Stomach smooth muscle (tissue), 2 donors: Measurements from ENCODE around the gene LAYN.
A peak's percentile ranks its signal among the peaks of the same experiment; 100 is the strongest.

ENCODE experiments used
- H3K27ac ChIP-seq: one replicate; pipeline ENCODE4 v1.7.0; 2013; ENCODE audit warnings: mild to moderate bottlenecking, low read length, inconsistent platforms
- H3K27me3 ChIP-seq, 2 donors: one replicate each; pipeline ENCODE4 v1.7.0; 2013; ENCODE audit warnings: low read length in 2 of 2; ENCODE audit not compliant: insufficient read depth in 2 of 2, control insufficient read depth in 1 of 2
- H3K36me3 ChIP-seq, 2 donors: one replicate each; pipeline ENCODE4 v1.7.0; 2013; ENCODE audit warnings: low read length in 2 of 2; ENCODE audit not compliant: control insufficient read depth in 2 of 2, insufficient read depth in 2 of 2
- H3K4me1 ChIP-seq: one replicate; pipeline ENCODE4 v1.7.0; 2013; ENCODE audit warnings: low read length; ENCODE audit not compliant: control insufficient read depth, insufficient read depth
- H3K4me3 ChIP-seq, 2 donors: one replicate each; pipeline ENCODE4 v1.7.0; 2013; ENCODE audit warnings: low read length in 2 of 2
- H3K9ac ChIP-seq, 2 donors: one replicate each; pipeline ENCODE4 v1.7.0; 2013; ENCODE audit warnings: low read length in 2 of 2, mild to moderate bottlenecking in 1 of 2
- H3K9me3 ChIP-seq, 2 donors: one replicate each; pipeline ENCODE4 v1.7.0; 2013; ENCODE audit warnings: low read length in 2 of 2; ENCODE audit not compliant: control insufficient read depth in 2 of 2
- donor health status: healthy.
- donor health status: Pancreatic carcinoma.

The LAYN gene

GRCh38 chr11:111548525-111548924, 8.0 kb downstream of the LAYN start:
- no peaks in the 10 kb centered on the region for H3K9me3 ChIP-seq
- peaks cover 19 to 47% of the 10 kb centered on the region in 2 donors for H3K36me3 ChIP-seq
- H3K27me3 ChIP-seq: no peaks in the 10 kb centered on the region
- no peak overlapping the region for H3K27ac ChIP-seq
- no peak overlapping the region for H3K4me3 ChIP-seq
- H3K9ac ChIP-seq: no peak overlapping the region
- H3K4me1 ChIP-seq: no peaks in the 10 kb centered on the region

DNA sequence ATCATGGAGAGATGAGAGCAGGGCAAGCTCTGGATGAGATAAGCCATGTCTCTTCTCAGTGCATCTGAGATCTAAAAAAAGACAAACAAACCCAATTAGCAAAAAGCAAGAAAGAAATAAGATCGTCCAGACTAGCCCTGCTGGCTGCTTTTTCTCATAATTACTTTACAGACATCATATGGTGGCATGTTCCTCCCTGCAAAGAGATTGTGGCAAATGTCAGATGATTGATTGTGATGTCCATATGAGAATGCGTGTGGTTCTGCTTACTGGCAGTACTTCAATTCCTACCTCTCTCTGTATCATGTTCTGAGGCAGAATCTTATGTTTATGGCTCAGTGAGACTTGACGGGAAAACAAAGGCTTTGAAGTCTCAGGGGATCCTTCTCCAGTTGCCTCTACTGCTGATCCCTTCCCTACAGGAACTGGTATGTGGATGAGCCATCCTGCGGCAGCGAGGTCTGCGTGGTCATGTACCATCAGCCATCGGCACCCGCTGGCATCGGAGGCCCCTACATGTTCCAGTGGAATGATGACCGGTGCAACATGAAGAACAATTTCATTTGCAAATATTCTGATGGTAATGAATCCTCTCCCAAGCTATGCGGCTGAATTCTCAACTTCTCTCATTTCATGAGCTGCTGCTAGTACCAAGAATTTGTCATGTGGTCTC, 8.8 kb downstream of the LAYN start:
- H3K27me3 ChIP-seq: no peaks in the 10 kb centered on the region
- H3K4me1 ChIP-seq: no peaks in the 10 kb centered on the region
- no peaks in the 10 kb centered on the region for H3K9me3 ChIP-seq
- peaks cover 19 to 43% of the 10 kb centered on the region in 2 donors for H3K36me3 ChIP-seq
- H3K9ac ChIP-seq: no peak overlapping the region
- no peak overlapping the region for H3K27ac ChIP-seq
- H3K4me3 ChIP-seq: no peak overlapping the region

GRCh38 chr11:111549869-111550203, 9.3 kb downstream of the LAYN start:
- Histone ChIP-seq H3K27ac (no peak overlapping the region), H3K4me1 (no peaks in the 10 kb centered on the region), H3K4me3 (no peak overlapping the region), H3K9me3 (no peaks in the 10 kb centered on the region), H3K9ac (no peak overlapping the region), H3K27me3 (no peaks in the 10 kb centered on the region), H3K36me3 (peaks cover 19 to 41% of the 10 kb centered on the region in 2 donors)

DNA sequence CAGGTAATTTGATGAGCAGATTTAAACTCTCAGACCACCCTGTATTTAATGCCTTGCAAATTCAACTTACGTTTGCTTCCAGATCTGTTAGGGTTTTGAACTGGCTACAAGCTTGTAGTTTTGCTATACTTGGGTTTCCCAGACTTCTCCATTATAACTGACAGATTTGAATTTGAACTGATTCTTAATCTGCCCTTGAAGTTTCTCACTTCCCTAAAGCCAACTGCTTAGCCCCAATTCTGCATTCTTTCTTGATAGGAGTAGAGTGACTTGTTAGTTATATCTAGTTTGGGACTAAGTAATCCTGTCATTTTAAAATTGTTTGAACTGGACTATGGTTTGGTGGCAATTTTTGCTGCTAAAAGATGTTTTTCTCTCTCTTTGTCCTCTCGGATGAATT, 9.7 kb downstream of the LAYN start:
- no peaks in the 10 kb centered on the region for H3K4me1 ChIP-seq
- no peak overlapping the region for H3K9ac ChIP-seq
- peaks cover 16 to 38% of the 10 kb centered on the region in 2 donors for H3K36me3 ChIP-seq
- no peak overlapping the region for H3K4me3 ChIP-seq
- no peaks in the 10 kb centered on the region for H3K27me3 ChIP-seq
- H3K9me3 ChIP-seq: no peaks in the 10 kb centered on the region
- no peak overlapping the region for H3K27ac ChIP-seq

- peaks cover 4 to 15% of the 10 kb centered on the region in 2 donors for H3K36me3 ChIP-seq
- H3K27me3 ChIP-seq: no peaks in the 10 kb centered on the region
- no peak overlapping the region for H3K9ac ChIP-seq
- H3K9me3 ChIP-seq: no peaks in the 10 kb centered on the region
- H3K27ac ChIP-seq: no peak overlapping the region
- no peak overlapping the region for H3K4me3 ChIP-seq
- peaks cover 8% of the 10 kb centered on the region for H3K4me1 ChIP-seq
These were observed 14.0 kb downstream of the LAYN start for GRCh38 chr11:111554532-111554931.

DNA sequence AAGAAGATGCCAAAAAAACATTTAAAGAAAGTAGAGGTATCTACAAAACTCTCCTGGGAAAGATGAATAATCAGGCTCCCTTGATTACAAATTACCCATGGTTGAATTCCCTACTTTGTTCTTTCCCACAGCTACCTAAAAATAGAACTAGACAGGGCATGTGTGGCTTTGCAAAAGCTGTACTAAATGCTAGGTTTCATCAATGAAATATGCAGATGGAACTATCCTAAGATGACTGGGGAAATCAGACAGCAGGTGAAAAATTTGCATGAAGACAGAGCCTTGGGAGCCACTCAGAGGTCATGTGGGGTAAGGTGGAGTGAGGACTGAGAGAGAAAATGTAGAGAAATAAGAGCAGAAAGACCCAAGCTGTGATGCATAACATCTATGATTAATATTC, 14.7 kb downstream of the LAYN start:
- Histone ChIP-seq H3K4me3 (no peak overlapping the region), H3K4me1 (peaks cover 8% of the 10 kb centered on the region), H3K27ac (no peak overlapping the region), H3K27me3 (no peaks in the 10 kb centered on the region), H3K36me3 (peaks cover 7 to 15% of the 10 kb centered on the region in 2 donors), H3K9ac (no peak overlapping the region), H3K9me3 (no peaks in the 10 kb centered on the region)

GRCh38 chr11:111557425-111558111, 17.0 kb downstream of the LAYN start:
- Histone ChIP-seq H3K27ac (peak overlapping the region; percentile 41), H3K9ac (peak overlapping the region in 1 of 2 donors; percentile 46), H3K27me3 (no peaks in the 10 kb centered on the region), H3K36me3 (peaks cover 7 to 20% of the 10 kb centered on the region in 2 donors), H3K4me3 (peak overlapping the region in 1 of 2 donors; percentile 10), H3K4me1 (peaks cover 8% of the 10 kb centered on the region), H3K9me3 (no peaks in the 10 kb centered on the region)

DNA sequence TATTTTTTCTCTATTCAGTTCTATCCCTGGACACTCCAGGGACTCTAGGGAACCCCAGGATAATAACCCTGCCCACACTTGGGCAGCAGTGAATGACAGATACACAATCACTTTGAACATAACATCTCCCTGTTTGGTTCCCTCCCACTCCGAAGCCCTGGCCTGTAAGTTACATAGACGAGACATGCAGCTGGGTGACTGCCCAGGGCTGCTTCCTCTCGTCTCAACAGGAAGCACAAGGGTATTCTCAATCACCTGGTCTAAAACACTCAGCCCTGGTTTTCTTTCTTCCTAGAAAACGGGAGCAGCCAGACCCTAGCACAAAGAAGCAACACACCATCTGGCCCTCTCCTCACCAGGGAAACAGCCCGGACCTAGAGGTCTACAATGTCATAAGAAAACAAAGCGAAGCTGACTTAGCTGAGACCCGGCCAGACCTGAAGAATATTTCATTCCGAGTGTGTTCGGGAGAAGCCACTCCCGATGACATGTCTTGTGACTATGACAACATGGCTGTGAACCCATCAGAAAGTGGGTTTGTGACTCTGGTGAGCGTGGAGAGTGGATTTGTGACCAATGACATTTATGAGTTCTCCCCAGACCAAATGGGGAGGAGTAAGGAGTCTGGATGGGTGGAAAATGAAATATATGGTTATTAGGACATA, 19.4 kb downstream of the LAYN start:
- Histone ChIP-seq H3K27ac (peak overlapping the region; percentile 49), H3K27me3 (no peaks in the 10 kb centered on the region), H3K4me1 (peaks cover 8% of the 10 kb centered on the region), H3K36me3 (peaks cover 7 to 24% of the 10 kb centered on the region in 2 donors), H3K9ac (no peak overlapping the region), H3K4me3 (no peak overlapping the region), H3K9me3 (no peaks in the 10 kb centered on the region)

GRCh38 chr11:111560800-111561199, 20.3 kb downstream of the LAYN start:
- Histone ChIP-seq H3K9ac (no peak overlapping the region), H3K4me1 (peaks cover 8% of the 10 kb centered on the region), H3K27me3 (no peaks in the 10 kb centered on the region), H3K4me3 (no peak overlapping the region), H3K27ac (no peak overlapping the region), H3K9me3 (no peaks in the 10 kb centered on the region), H3K36me3 (peaks cover 7 to 23% of the 10 kb centered on the region in 2 donors)

DNA sequence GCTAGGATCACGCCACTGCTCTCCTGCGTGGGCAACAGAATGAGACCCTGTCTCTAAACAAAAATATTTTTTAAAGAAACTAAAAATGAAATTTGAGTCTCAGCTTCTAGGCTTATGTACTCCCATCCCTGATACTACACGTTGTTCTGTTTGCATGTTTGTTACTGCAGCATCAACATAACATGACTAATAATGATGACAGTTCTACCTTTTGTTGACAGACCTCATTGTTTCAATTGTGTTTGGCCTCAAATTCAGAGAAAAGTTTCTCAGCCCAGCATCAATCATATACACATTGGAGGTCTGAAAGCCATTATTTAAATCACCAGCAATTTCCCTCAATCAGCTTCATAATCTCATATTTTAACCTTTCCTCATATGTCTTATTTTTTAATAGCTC, 20.8 kb downstream of the LAYN start:
- Histone ChIP-seq H3K9ac (no peak overlapping the region), H3K4me3 (no peak overlapping the region), H3K36me3 (peaks cover 7 to 18% of the 10 kb centered on the region in 2 donors), H3K27me3 (no peaks in the 10 kb centered on the region), H3K9me3 (no peaks in the 10 kb centered on the region), H3K4me1 (peaks cover 8% of the 10 kb centered on the region), H3K27ac (no peak overlapping the region)
